GM19025 (cell line): Measurements from ENCODE around the gene POC1A.

Experiments used
- ATAC-seq: cut with Tn5 transposase; IDR thresholded peaks from one replicate; pipeline ENCODE4 v1.9.1; 2021; ENCODE audit warnings: mild to moderate bottlenecking, low read depth, moderate library complexity; ENCODE audit not compliant: unreplicated experiment

Gene POC1A

DNA sequence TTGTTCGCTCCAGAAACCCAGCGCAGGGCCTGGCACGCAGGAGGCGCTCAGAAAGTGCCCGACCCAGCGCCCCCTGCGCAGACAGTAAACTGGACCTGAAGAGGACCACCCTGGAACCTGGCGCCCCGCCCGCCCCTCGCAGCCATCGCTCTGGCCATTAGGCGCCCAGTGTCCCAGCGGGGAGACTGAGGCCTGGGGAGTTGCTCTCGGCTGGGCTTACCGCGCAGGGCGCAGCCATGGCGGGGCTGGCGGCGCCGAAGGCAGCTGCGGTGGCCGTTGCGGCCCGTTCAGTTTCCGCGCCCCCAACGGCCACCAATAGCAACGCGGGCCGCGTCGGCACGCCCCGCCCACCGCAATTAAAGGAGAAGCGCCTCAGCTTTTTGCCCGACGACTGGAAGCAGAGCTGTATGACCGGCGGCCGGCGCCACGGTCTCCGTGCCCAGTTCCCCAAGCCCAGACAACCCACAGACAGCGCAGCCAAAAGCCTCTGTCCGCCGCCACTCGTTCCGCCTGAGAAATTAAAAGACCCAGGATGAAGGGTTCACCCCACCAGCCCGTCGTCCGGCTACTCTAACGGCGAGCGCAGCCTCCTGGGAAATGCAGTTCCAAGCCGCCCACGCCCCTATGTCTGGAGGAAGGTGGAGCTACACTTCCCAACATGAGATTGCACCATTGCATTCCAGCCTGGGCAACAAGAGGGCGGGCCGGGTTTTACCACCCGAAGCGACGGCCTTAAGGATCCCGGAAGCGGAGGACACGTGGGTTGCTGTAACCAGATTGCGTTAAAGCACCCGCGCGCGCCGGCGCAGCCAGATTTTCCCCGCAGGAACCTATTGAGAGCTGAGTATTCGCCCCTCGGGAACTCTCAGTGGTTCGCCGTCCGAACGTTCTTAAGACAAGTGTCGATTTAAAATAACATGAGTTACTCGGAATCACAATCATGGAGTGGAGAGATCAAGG, at the start of gene POC1A:
Gene POC1A, minus strand, starts transcription at position 289 of the 960 bp plus-strand sequence. Its CDS starts 51 bp downstream, at position 238.
- ATAC-seq, result peak; percentile 74

DNA sequence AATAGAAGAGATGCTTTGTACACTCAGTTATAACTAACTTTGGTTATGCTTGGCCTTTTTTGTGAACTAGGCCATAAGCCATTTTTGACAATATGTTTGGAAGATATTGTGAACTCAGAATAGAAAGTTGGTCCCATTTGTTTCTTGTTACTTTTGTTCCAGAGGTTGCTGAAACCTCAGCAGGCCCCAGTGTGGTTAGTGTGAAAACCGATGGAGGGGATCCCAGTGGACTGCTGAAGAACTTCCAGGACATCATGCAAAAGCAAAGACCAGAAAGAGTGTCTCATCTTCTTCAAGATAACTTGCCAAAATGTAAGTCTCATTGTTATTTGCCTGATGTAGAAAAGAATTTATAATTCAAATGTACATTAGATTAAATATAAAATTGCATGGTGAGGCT, 49.5 kb upstream of the POC1A start:
- ATAC-seq, result no peak

DNA sequence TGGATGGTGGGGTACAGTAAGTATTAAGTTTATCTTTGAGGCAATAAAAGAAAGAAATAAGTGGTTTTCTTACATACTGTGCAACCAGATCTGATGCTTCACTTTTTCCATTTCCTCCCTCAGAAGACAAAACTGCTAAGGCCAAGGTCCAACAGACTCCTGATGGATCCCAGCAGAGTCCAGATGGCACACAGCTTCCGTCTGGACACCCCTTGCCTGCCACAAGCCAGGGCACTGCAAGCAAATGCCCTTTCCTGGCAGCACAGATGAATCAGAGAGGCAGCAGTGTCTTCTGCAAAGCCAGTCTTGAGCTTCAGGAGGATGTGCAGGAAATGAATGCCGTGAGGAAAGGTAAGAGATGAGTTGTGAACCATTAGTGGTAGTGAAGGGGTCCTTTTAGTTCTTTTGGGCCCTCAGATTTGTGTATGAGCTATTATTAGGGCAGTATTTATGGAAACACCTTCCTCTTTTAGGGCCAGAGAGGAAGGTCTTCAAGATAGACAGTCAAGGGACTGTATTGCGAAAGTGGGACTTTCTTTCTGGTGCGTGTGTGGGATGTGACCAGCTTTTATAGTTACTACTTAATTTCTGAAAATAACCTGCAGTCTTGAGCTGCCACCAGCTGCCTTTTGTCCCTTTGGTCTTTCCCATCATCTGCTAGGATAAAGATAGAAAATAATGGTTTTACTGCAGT, 48.3 kb upstream of the POC1A start:
- no peak for ATAC-seq

- no peak for ATAC-seq
Observed at GRCh38 chr3:52200981-52201679, 46.9 kb upstream of the POC1A start.

DNA sequence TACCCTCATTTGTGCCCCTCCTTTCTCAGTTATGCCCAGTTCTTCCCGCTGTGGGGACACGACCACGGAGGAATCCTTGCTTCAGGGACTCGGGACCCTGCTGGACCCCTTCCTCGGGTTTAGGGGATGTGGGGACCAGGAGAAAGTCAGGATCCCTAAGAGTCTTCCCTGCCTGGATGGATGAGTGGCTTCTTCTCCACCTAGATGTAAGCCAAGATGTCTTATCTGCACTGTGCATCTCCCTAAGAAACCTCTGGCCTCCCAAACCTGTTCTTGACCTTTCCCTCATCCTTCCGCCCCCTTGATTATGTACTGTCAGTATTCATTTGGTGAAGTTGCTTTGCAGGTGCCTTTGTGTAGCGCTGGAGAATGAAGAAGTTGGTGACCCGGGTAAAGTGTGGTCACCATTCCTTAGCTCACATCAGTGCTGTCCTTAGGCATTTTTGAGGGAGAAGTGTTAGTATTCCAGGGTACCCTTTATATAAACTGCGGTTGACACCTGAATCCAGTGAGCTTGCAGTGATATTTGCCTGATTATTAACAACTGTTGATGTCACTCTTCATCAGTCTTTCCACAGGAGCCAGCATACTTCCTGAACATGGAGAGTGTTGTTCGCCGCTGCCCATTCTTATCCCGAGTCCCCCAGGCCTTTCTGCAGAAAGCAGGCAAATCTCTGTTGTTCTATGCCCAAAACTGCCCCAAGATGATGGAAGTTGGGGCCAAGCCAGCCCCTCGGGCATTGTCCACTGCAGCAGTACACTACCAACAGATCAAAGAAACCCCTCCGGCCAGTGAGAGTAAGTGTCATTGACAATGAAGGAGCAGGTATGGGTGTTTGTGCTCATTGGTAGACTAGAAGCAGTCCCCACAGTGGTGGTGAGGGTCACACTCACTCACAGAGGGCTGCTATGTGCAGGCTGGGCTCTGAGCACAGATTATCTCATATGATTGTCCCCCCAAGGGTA, 44.7 kb upstream of the POC1A start:
- ATAC-seq, result no peak

- ATAC-seq, result peak; percentile 83
Observed at GRCh38 chr3:52197842-52198625, 43.8 kb upstream of the POC1A start, which contains the start of gene ALAS1. Gene ALAS1 (plus strand): TSS chr3:52198160. CDS start chr3:52199242, 1,082 bp downstream.

GRCh38 chr3:52197499-52197841, 43.2 kb upstream of the POC1A start:
- no peak for ATAC-seq

GRCh38 chr3:52196977-52197376, 42.8 kb upstream of the POC1A start:
- no peak for ATAC-seq

- no peak for ATAC-seq
Observed at GRCh38 chr3:52195823-52196331, 41.7 kb upstream of the POC1A start.

- no peak for ATAC-seq
Observed at GRCh38 chr3:52195291-52195597, 41.0 kb upstream of the POC1A start.

DNA sequence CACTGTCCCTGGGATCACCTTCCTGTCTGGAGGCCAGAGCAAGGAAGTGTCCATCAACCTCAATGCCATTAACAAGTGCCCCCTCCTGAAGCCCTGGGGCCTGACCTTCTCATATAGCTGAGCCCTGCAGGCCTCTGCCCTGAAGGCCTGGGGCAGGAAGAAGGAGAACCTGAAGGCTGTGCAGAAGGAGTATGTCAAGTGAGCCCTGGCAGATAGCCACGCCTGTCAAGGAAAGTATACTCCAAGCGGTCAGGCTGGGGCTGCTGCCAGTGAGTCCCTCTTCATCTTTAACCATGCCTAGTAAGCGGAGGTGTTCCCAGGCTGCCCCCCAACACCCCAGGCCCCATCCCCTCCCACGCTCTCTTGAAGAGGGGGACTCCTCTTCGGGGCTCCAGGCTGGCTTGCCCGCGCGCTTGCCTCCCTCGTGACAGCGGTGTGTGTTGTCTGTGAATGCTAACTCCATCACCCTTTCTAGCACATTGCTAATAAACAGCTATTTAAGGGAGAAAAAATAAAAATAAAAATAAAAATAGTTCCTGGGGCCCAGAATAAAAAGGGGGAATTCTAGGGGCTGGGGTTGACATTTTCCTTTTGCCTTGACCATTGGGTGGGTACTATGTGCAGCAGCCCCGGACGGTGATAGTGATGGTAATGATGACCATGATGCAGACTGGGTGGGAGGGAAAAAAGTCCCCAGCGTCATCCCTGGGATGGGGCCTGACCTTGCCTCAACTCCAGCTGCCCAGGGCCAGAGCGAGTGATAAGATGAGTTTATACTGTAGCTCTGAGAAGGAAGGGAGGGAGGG, 40.5 kb upstream of the POC1A start:
- no peak for ATAC-seq

DNA sequence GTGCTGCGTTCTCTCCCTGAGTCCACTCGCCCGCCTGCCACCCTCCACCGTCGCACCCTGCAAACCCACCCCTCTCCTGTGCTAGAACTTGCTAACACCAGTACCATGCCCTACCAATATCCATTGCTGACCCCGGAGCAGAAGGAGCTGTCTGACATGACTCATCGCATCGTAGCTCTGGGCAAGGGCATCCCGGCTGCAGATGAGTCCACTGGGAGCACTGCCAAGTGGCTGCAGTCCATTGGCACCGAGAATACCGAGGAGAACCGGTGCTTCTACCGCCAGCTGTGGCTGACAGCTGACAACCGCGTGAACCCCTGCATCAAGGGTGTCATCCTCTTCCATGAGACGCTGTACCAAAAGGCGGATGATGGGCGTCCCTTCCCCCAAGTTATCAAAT, 38.8 kb upstream of the POC1A start:
- ATAC-seq, result no peak

- ATAC-seq, result no peak
Observed at GRCh38 chr3:52191663-52192062, 37.4 kb upstream of the POC1A start.

DNA sequence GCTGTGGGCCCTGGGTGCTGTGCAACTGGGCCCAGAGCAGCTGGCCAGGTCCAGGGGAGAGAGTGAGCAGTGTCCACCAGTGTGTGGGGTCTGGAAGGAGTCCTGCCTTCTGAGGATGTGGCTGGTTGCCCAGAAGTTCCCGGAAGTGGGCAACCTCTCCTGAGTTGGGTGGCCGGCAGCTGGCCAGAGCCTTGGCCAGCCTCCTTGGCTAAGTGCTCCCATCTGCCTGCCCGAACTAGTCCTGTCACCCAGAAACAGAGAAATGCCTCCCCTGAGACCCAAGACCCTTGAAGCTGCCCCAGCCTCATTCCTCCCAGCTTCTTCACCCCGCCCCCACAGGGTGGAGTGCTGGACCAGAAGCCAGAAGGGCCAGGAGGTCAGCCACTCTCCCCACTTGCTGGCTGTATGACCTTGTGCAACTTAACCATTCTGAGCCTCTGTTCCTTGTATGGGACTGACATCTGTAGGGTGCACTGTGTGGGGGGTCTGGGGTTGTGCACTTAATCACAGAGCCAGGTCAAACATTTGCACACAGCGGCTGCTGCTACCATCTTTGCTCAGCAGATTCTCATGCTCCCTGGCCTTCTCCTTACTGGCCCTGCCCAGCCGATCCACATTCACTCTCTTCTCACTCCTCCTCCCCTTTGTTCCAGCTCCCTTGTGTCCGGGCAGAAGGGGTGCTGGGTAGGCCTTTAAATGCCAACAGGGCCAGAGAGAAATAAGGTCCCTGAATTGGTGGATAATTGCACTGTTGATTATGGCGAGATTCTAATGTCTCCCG, 36.3 kb upstream of the POC1A start:
- ATAC-seq, result no peak

DNA sequence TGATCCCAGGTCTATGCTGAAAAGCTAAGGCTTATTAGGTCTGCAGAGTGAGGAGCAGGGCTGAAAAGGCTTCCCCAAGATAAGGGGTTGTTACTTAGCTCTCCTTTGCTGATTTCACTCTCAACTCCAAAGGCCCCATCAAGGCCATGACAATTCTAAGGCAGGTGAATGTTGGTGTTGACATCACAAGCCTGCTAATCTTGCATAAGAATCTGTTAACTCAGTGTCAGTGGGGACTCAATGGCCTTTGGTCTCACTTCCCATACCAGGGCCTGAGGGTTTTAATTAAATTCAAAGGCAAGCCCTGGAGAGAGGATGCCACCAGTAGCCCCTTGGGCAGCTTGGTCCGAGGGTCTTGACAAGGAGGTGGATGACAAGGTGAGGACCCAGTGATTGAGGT, 34.3 kb upstream of the POC1A start:
- ATAC-seq, result no peak

DNA sequence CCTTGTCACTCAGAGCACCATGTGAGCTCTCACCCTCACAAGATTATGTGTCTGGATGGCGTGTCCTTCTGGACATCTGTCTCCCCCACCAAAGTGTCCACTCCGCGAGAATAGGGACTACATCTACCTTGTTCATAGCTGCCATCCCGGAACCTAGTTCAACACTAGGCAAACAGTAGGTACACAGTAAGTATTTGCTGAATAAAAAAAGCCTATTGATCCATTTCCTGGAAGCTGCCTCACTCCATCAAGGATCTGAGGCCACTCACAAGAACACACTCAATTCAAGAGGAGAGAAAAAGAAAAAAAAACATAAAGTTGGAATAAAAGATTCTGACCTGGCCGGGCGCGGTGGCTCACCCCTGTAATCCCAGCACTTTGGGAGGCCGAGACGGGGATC, 32.5 kb upstream of the POC1A start:
- ATAC-seq, result no peak

DNA sequence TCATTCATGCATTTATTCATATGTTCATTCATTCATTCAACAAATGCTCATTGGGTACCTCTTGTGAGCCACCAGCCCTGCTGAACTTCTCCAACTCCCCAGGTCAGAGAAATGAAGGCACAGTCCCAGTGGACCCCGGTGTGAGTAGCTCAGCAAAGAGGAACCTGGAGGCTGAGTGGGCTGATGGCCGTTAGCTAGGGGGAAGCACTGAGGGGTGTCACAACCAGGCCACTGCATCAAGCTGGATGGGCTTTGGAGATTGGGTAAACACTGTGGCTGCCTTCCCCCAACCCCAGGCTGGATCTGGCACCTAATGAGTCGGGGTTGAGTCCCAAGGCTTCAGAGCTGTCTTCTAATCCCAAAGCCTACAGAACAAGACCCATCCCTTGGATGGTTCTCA, 31.6 kb upstream of the POC1A start:
- ATAC-seq, result no peak

GRCh38 chr3:52185311-52185710, 31.1 kb upstream of the POC1A start:
- ATAC-seq, result no peak
